Measurements from ENCODE around the gene GBA2.

DNA sequence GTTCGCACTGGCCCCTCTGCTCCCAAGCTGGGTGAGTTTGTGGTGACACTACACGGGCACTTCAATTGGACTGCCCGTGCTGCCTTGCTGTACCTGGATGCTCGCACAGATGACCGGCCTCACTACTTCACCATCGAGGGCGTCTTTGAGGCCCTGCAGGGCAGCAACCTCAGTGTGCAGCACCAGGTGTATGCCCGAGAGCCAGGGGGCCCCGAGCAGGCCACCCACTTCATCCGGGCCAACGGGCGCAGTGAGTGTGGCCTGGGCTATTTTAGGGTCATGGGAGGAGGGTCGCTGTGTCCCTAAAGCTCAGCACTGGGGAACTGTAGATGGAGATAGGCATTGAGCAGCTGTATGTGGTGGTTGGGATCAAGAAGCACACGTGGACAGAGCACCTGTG, 43.8 kb upstream of the GBA2 start:
- no peak for TF ChIP-seq YY1 (IDR thresholded peaks at IDR 0.05; ENCODE audit: insufficient read depth, insufficient read length)
- no peak for TF ChIP-seq SUZ12 (IDR thresholded peaks at IDR 0.05; ENCODE audit: extremely low read depth, insufficient read depth, insufficient read length)
